HCT116 (cell line): ENCODE data around the gene DCDC2C. TPM values are rescaled to one million over a fixed set of nuclear protein-coding genes. Genes with fewer than 3 reads are reported as not detected.

Experiments
- CBX3 ChIP-seq: IDR thresholded peaks from 2 replicates; pipeline ENCODE4 v1.6.1; 2012; ENCODE audit warnings: low read depth
- EGR1 ChIP-seq: IDR thresholded peaks from 2 replicates; pipeline ENCODE4 v1.6.1; 2012; ENCODE audit warnings: low read depth
- EZH2phosphoT487 ChIP-seq: fragments of 200-600 bp; IDR thresholded peaks from 2 replicates; pipeline ENCODE4 v1.6.1; 2018; ENCODE audit warnings: antibody characterized with exemption, borderline replicate concordance
- FOSL1 ChIP-seq: IDR thresholded peaks from 2 replicates; pipeline ENCODE4 v1.6.1; 2012; ENCODE audit warnings: low read depth
- POLR2AphosphoS5 ChIP-seq: IDR thresholded peaks from 2 replicates; pipeline ENCODE4 v1.6.1; 2011; ENCODE audit warnings: mild to moderate bottlenecking, low read depth, low read length, moderate library complexity
- SP1 ChIP-seq: IDR thresholded peaks from 2 replicates; pipeline ENCODE4 v1.6.1; 2012; ENCODE audit warnings: low read depth
- YY1 ChIP-seq: IDR thresholded peaks from 2 replicates; pipeline ENCODE4 v1.6.1; 2011; ENCODE audit warnings: low read length, low read depth, moderate library complexity, mild to moderate bottlenecking; ENCODE audit not compliant: insufficient replicate concordance; ENCODE audit errors: extremely low read depth
- ZBTB33 ChIP-seq: IDR thresholded peaks from 2 replicates; pipeline ENCODE4 v1.6.1; 2011; ENCODE audit warnings: mild to moderate bottlenecking, low read length, moderate library complexity; ENCODE audit not compliant: insufficient replicate concordance; ENCODE audit errors: extremely low read depth
- total RNA-seq: library from RNA; stranded (reverse); gene quantifications from one replicate; pipeline ENCODE4 v1.2.1, GENCODE V29; 2021; ENCODE audit not compliant: unreplicated experiment
- TF ChIP-seq, protein P1 (sequence below), 3 experiments: fragments of 200-600 bp in 1 of 3; sonication (generic) in 1 of 3; IDR thresholded peaks in 2 of 3; conservative IDR thresholded peaks in 1 of 3; 2 replicates each; pipeline ENCODE4 v1.5.1; 2012 to 2017; ENCODE audit warnings: low read depth in 2 of 3, low read length in 2 of 3, antibody characterized with exemption in 1 of 3, borderline replicate concordance in 1 of 3, control low read depth in 1 of 3, mild to moderate bottlenecking in 1 of 3, mixed read lengths in 1 of 3, mixed run types in 1 of 3, moderate library complexity in 1 of 3; ENCODE audit not compliant: insufficient read depth in 1 of 3

DCDC2C gene
- total RNA-seq, 1 experiment from 2014 or later, result not detected

DNA sequence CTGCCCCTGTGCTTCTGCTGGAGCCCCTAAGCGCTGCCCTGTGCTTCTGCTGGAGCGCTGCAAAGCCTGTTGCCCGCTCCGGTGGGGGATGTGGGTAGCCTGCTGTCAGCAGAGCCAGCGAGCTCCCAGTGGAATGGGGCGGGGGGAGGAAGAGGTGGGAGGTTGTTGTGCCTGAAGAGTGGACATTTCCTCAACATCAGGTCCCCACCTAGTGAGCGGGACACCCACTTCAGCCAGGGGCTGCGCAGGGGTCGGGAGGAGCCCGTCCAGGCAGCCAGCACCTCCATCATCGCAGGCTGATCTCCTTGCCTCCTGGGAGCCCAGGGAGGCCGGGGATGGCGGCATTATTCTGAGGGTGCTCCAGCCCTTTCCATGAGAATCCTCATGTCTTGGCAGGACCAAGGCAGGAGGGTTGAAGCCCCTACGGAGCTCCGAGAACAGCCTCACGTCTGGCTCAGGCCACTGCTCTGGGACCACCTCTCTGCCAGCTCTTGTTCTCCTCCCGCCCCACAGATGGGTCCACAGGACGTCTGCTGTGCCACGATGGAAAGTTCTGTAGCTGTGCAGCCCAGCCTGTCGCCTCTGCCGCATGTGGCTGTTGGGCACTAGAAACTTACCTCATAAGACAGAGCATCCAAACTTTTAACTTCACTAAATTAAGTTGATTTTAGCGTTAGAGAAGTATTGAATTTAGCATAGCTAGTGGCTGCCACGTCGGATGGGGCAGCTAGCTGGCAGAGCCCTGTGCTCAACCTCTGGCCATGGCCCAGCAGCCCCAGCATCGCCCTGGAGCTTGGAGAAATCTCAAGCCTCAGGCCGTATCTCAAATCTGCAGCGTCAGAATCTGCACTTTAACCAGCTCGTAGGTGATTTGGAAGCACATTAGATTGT lies 47.3 kb upstream of the DCDC2C start (continued):
- TF ChIP-seq FOSL1, result no peak
- TF ChIP-seq EGR1, result no peak
- TF ChIP-seq, protein P1, sequence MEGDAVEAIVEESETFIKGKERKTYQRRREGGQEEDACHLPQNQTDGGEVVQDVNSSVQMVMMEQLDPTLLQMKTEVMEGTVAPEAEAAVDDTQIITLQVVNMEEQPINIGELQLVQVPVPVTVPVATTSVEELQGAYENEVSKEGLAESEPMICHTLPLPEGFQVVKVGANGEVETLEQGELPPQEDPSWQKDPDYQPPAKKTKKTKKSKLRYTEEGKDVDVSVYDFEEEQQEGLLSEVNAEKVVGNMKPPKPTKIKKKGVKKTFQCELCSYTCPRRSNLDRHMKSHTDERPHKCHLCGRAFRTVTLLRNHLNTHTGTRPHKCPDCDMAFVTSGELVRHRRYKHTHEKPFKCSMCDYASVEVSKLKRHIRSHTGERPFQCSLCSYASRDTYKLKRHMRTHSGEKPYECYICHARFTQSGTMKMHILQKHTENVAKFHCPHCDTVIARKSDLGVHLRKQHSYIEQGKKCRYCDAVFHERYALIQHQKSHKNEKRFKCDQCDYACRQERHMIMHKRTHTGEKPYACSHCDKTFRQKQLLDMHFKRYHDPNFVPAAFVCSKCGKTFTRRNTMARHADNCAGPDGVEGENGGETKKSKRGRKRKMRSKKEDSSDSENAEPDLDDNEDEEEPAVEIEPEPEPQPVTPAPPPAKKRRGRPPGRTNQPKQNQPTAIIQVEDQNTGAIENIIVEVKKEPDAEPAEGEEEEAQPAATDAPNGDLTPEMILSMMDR (IDR thresholded peaks at IDR 0.05 in 2 of 3, conservative IDR thresholded peaks at IDR 0.05 in 1 of 3; ENCODE audit: borderline replicate concordance in 1 of 3, insufficient read depth in 1 of 3, low read depth in 2 of 3, low read length in 2 of 3), result no peak
- no peak for TF ChIP-seq SP1
- TF ChIP-seq EZH2phosphoT487, result no peak
- TF ChIP-seq POLR2AphosphoS5, result no peak
- no peak for TF ChIP-seq YY1
- no peak for TF ChIP-seq ZBTB33
- TF ChIP-seq CBX3, result no peak
